ENCODE results near the gene FMR1NB. TPM values are rescaled to one million over a fixed set of nuclear protein-coding genes. Genes with fewer than 3 reads are reported as not detected.

The FMR1NB gene, protein sequence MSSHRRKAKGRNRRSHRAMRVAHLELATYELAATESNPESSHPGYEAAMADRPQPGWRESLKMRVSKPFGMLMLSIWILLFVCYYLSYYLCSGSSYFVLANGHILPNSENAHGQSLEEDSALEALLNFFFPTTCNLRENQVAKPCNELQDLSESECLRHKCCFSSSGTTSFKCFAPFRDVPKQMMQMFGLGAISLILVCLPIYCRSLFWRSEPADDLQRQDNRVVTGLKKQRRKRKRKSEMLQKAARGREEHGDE
- polyA plus RNA-seq (ENCODE audit: insufficient read length in 3 of 3), result under 1 TPM in 1 of 3 donors, not detected in 2; 0.16 TPM
- long read RNA-seq, donor 1, result 0 reads
- long read RNA-seq, donor 2, result 0 reads
- long read RNA-seq, donor 3, result 0 reads
- long read RNA-seq, donor 4, result 0 reads
- long read RNA-seq, donor 5, result 0 reads
- long read RNA-seq, donor 6, result 0 reads
- long read RNA-seq, donor 7, result 0 reads
- long read RNA-seq, donor 8, result 0 reads
- long read RNA-seq, donor 9, result 0 reads
- long read RNA-seq, donor 10, result 0 reads
- long read RNA-seq, donor 11, result 0 reads
- long read RNA-seq, donor 12, result 0 reads
- long read RNA-seq, donor 13, result 0 reads
- long read RNA-seq, donor 14, result 0 reads
- long read RNA-seq, donor 15, result 0 reads
- long read RNA-seq, donor 16, result 0 reads

DNA sequence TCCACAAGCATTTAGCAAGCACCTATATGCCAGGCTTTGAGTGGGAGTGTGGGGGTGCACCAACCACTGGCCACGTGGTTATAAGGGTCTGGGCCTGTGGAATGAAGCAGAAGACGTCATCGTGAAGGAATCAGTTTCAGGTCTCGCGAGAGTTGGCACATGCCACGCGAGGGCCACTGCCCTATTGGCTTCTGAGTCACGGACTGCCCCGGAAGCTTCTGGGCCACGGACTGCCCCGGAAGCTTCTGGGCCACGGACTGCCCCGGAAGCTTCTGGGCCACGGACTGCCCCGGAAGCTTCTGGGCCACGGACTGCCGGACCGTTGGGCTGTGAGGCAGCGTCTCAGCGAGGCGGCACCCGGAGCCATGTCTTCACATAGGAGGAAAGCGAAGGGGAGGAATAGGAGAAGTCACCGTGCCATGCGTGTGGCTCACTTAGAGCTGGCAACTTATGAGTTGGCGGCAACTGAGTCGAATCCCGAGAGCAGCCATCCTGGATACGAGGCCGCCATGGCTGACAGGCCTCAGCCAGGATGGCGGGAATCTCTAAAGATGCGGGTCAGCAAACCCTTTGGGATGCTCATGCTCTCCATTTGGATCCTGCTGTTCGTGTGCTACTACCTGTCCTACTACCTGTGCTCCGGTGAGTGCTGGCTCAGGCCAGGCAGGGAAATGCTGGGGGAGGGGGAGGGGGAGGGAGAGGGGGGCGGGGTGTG lies at the start of gene FMR1NB:
FMR1NB (plus strand) TSS at position 300 of the 715 bp plus-strand sequence; CDS start at position 366, 66 bp downstream.
- no peak for DNase-seq

- DNase-seq, result no peak
Measured at GRCh38 chrX:147933815-147934214, 47.3 kb upstream of the FMR1NB start.

DNA sequence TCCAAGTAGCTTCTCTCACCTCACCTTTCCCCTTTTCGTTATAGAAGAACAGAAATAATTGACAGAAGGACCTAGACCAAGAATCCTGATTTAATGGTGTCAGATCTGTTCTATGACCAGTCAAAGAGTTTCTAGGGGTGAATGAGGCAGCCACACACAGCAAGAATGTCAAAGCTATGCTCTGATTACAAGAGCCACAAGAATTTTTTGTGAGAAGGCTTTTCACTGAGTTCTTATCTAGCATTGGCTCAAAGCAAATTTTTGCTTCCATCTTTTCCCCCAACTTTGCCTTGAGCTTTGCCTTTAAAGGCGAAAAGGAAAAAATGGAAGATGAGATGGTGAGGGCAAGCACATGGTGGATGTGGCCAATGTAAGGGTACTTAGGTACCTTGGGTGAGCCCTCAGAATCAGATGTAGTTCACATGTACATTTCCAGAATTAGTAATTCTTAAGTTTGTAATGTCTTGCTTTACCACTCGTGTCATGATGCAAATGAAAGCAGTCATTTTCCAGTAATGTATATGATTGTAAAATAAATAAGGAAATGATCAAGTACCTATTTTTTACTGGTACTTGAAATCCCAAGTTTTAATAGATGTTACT lies 45.9 kb upstream of the FMR1NB start:
- no peak for DNase-seq

DNA sequence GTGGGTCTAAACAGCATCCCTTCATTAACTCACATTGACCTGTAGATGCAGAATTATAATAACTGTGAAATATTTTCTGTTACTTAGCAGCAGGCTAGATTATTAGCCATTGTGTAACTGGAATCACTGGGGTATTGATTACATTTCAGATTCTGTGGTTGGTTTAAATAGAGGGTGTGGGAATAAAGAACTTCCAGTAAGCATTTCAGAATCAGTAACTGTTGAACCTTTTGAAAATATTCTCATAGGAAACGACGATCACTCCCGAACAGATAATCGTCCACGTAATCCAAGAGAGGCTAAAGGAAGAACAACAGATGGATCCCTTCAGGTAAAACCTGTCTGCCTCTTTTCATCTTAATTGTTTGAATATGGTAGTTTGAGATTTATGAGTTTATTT lies 35.9 kb upstream of the FMR1NB start:
- DNase-seq, result no peak

DNA sequence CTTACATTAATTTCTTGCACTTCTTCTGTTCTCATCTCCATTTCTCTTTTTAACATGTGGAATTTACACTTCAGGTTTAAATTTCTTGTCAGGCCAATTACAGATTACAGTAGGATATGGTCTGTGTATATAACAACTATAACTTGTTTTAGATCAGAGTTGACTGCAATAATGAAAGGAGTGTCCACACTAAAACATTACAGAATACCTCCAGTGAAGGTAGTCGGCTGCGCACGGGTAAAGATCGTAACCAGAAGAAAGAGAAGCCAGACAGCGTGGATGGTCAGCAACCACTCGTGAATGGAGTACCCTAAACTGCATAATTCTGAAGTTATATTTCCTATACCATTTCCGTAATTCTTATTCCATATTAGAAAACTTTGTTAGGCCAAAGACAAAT lies 32.6 kb upstream of the FMR1NB start:
- DNase-seq, result no peak

DNA sequence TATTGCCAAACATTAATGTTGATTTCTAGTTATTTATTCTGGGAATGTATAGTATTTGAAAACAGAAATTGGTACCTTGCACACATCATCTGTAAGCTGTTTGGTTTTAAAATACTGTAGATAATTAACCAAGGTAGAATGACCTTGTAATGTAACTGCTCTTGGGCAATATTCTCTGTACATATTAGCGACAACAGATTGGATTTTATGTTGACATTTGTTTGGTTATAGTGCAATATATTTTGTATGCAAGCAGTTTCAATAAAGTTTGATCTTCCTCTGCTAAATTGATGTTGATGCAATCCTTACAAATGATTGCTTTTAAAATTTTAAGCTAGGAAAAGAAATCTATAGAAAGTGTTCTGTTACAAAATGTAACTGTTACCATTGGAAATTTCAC lies 30.8 kb upstream of the FMR1NB start:
- DNase-seq, result no peak

DNA sequence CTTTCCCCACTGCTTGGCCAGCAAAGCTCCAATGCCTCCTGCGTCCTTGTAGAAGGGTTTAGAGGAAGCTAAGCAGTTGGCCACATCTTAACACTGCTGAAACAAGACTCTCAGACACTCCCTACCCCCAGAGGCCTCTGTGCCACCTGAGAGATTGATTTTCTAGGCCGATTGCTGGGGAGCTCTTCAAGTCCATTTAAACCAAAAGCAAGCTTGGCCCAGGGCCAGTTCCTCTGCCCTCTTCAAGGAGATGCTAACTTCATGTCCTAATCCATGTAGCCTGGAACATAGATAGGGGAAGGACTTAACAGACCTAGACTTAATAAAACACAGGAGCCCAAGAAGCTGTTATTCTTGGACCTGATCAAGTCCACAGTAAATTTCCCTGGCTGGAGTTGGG lies 27.2 kb upstream of the FMR1NB start:
- no peak for DNase-seq

- no peak for DNase-seq
Measured at GRCh38 chrX:147957291-147957690, 23.8 kb upstream of the FMR1NB start.

DNA sequence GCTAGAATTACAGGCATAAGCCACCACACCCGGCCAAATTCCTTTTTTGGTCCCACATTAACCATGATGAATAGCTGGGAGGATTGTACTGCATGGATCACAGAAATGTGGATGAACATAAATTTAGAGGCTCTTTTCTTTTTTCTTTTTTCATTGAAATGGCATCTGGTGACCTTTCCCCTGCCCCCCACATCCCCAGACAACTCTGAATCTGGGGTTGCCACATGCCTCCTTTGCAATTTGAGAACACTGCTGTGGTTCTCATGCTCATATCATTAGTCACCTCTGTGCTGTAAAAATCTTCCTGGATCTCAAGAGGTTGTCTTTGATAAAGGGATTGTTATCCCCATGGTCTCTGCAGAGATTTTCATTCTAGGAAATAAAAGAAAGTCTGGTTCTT lies 22.8 kb upstream of the FMR1NB start:
- no peak for DNase-seq

DNA sequence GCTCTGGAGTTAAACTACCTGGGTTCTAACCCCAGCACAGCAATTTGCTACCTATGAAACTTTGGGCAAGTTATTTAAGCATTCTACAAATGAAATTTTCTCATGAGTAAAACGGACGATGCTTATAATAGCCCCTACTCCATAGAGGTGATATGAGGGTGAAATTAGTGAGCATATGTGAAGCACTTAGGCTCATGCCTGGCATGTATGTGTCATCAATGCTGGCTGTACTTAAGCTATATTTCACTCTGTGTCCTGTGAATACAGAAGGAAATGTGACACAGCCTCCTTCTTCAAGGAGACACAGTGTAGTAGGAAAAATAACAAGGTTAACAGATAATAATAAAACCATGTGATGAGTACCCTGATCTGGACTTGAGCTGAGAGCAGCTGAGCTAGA lies 20.4 kb upstream of the FMR1NB start:
- no peak for DNase-seq

- DNase-seq, result no peak
Measured at GRCh38 chrX:147962476-147962875, 18.7 kb upstream of the FMR1NB start.

- no peak for DNase-seq
Measured at GRCh38 chrX:147978931-147979330, 2.2 kb upstream of the FMR1NB start.

- DNase-seq, result no peak
Measured at GRCh38 chrX:148020329-148020728, 39.2 kb downstream of the FMR1NB start.

DNA sequence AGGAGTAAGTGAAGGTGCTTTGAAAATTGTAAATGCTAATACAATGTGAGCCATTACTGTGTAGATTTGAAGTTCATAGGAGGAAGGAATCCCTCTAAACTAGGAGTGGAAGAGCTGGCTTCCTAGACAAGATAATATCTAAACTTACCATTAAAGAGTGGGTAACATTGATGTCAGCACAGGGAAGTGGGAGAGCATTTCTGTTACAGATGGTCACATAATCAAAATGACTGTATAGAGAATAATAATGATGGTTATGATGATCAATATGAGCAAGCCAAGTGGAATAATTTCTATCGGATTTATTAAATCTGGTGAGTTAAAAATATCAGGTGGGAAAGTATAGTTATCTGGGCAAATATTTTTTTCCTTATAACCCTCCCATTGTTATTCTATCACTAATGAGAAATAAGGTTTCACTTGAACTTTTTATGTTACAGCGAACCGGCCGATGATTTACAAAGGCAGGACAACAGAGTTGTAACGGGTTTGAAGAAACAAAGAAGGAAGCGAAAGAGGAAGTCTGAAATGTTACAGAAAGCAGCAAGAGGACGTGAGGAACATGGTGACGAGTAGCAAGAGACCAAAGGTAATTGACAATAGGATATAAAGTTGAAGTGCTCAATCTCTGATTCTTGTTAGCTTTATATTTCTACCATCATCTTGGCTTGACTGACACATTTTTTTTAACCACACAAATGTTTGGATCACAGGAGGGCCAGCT lies 43.5 kb downstream of the FMR1NB start:
- DNase-seq, result no peak

DNA sequence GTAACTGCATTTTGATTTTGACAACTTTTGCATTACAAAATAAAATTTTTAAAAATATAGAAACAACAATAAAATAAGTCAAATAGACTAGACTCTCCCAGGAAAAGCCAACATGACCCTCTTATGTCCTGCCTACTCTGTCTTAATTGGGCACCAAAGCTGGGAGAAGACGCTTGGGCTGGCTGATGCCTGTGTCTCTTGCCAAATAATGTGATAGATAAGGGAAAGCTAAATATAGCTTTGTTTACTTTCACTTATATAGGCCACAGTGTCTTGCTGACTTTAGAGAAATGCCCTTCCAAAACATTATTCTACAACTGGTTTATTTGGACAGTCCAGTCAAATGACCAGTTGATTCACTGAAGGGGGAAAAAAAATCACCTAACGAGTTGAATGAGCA lies 54.2 kb downstream of the FMR1NB start:
- no peak for DNase-seq

DNA sequence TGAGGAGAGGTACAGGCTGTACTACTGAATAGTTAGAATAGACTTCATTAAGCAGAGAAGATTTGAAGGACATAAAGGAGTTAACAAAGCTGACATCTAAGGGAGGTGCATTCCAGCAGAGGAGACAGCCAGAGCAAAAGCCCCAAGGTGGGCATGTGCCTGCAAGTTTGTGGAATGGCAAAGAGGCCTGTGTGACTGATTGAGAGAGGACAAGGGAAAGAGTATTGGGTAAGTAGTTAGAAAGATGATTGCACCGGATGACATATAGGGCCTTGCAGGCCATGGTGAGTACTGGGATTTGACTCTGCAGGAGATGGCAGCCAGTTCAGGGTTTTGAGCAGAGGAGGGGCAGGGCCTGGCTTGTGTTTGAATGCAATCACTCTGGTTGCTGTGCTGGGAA lies 55.9 kb downstream of the FMR1NB start:
- DNase-seq, result no peak

DNA sequence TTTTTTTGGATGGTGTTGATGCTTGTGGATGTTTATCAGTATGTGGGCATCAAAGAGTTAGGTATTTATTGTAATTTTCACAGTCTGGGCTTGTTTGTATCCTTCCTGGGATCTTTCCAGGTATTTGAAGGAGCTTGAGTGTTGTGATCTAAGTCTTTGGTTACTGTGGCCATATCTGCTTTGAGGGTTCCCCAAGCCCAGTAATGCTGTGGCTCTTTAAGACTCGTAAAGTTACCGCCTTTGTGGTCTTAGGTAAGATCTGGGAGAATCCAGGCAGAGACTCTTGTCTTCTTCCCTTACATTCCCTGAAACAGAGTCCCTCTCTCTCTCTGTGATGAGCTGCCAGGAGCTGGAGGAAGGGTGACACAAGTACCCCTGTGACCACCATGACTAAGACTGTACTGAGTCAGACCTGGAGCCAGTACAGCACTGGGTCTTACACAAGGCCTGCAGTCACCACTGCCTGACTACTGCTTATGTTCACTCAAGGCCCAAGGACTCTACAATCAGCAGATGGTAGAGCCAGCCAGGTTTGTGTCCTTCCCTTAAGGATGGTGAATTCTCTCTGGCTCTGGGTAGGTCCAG lies 62.2 kb downstream of the FMR1NB start:
- no peak for DNase-seq

GRCh38 chrX:148047200-148047599 lies 66.1 kb downstream of the FMR1NB start:
- DNase-seq, result no peak

- peak; percentile 35 for DNase-seq
Measured at GRCh38 chrX:148049441-148049840, 68.3 kb downstream of the FMR1NB start.

DNA sequence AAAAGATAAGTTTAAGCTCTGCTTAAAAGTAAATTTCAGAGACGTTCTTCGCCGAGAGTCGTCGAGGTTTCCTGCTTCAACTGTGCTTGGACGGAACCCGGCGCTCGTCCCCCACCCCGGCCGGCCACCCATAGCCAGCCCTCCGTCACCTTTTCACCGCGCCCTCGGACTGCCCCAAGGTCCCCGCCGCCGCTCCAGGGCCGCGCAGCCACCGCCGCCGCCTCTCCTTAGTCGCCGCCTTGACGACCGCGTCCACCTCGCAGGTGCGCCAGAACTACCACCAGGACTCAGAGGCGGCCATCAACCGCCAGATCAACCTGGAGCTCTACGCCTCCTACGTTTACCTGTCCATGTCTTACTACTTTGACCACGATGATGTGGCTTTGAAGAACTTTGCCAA lies 70.8 kb downstream of the FMR1NB start:
- no peak for DNase-seq

- no peak for DNase-seq
Measured at GRCh38 chrX:148067285-148067684, 86.1 kb downstream of the FMR1NB start.
